Activated CD8-positive, alpha-beta memory T cell treated with anti-CD3 and anti-CD28 coated beads, Interleukin-2, amount 50 U/mL, for 24 hours (primary cell): Measurements from ENCODE around the gene RPS6KB1.
"Not testable (repeated sequence)": the region's sequence is repeated elsewhere in the genome, so short reads cannot be mapped to it uniquely, and the experiment has no call there.

Source experiments
- DNase-seq: peaks from one replicate; pipeline ENCODE4 v3.0.0-alpha.2; 2020; ENCODE audit errors: extremely low read depth

RPS6KB1 gene

DNA sequence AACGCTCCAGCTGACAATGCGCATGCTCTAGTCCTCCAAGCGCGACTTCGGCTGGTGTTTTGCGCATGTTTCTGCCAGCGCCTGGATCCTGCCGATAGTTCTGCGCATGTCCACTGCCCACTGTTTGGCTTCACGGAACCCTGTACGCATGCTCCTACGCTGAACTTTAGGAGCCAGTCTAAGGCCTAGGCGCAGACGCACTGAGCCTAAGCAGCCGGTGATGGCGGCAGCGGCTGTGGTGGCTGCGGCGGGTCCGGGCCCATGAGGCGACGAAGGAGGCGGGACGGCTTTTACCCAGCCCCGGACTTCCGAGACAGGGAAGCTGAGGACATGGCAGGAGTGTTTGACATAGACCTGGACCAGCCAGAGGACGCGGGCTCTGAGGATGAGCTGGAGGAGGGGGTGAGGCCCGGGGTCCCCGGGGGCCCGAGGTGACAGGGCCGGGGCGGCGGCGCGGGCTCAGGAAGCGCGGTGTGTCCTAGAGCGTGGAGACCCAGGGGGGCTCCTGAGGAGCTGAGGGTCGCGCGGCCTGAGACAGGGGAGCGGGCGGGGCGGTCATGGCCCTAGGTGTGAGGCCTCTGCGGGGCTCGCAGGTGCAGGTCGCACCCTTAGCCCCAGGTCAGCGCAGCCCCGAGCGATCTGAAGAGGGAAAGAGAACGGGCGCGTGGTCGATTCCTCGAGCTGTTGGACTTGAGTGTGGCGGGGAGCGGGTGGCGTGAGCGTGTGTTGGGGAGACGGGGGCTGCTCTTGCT lies at the start of gene RPS6KB1, which contains the start of gene TUBD1:
Gene RPS6KB1 (plus strand): TSS at position 198 of the 752 bp plus-strand sequence. CDS start 64 bp downstream, at position 262.
Gene TUBD1 (minus strand): TSS at position 20 of the 752 bp plus-strand sequence. CDS start 1,941 bp downstream, outside the sequence.
- peak; percentile 96 for DNase-seq

DNA sequence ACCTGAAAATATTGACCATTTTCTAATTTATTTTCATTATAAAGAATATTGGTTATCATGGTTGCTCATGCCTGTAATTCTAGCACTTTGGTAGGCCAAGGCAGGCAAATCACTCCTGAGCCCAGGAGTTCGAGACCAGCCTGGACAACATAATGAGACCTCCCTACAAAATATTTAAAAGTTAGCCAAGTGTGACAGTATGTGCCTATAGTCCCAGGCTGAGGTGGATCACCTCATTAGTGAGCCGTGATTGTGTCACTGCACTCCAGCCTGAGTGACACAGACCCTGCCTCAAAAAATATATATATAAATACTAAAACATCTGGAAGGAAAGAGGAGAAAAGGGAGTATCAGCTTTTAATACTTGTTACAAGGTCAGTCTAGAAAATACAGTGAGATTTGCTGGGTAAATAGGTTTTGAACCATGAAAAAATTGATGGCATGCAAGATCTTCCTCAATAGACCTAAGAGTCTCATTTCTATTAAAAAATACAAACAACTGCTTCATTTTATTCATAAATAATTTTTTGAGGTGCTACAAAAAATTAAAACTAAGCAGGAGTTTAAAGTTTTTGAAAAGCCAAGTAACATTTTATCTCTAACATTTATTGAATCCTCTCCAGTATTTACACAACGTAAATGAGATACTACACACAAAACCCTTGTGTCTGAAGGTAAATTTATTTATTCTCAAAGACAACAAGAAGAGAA lies 47.9 kb upstream of the RPS6KB1 start:
- DNase-seq, result no peak

DNA sequence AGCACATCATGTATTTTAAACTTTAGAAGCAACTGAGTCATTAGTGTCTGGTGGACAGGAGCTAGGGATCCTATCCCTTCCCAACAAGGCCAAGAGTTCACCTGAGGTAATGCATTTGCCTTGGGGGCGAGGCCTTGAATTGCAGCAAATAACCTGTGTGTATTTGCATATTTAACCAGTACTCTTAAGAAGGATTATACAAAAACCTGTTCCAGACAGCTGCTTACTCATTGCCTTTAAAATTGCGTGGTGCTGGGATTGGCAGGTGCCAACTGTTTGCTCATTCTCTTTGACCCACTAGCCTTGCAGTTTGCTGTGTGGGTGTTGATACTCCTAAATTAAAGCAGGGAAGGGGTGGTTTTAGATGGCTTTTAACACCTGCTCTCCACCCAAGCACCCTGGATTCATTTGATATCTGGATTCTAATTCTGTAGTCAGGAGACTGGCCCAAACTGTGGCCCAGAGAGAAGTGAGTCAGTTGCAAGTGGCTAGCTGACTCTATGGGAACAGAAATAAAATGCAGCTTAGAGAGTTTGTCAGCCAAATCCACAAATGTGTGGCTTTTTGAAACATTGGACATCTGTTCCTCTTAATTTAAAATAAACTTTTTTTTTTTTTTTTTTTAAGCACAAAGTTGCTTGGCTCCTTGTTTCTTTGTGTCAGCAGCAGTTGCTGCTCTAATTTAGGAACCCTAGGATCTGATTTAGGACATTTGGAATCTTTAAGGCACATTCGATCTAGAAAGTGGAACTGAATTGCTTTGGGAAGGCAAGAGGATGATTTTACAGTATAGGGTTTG lies 47.1 kb upstream of the RPS6KB1 start:
- DNase-seq, result no peak

DNA sequence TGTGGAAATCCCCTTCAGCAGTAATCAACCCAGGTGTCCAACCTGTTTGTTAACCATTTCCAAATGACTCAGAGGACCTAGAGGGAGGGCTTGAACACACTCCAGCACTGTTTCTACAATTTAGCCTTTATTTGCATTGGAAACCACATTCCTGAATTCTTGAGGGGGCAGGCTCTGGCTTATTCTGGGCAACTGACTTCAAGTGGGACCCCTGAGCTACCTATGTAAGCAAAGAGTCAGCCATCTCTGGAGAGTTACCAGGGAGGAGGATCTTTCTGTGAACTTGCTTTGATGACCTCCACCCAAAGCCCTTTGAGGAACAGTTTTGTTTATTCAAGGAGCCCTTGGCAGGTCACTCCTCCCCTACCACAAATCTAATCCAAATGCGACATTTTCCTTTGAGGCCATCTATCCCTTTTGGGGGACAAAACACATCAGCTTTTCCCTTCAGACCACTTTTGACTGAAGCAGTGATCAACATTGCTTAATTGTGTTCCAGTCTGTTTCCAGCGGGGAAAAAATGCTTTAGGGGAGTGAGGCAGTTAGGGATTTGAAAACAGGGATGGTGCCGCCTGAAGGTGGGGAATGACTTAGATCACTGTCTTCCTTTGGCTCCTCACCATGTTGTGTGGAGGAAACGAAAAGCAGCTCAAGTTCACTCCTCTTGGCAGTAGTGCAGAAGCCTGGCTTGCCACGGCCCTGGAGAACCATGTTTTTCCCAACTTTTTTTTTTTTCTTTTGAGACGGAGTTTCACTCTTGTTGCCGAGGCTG lies 46.3 kb upstream of the RPS6KB1 start:
- no peak for DNase-seq

DNA sequence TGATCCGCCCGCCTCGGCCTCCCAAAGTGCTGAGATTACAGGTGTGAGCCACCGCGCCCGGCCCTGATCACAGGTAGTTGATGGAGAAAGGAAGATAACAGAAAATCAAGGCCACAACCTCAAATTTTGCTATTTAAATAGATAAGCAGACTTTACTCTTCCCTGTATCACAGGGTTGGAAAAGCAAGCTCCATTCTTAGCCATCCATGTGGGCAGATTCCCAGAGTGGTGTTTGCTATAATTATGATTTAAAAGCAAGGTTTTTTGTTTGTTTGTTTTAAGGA lies 44.6 kb upstream of the RPS6KB1 start:
- DNase-seq, result no peak

DNA sequence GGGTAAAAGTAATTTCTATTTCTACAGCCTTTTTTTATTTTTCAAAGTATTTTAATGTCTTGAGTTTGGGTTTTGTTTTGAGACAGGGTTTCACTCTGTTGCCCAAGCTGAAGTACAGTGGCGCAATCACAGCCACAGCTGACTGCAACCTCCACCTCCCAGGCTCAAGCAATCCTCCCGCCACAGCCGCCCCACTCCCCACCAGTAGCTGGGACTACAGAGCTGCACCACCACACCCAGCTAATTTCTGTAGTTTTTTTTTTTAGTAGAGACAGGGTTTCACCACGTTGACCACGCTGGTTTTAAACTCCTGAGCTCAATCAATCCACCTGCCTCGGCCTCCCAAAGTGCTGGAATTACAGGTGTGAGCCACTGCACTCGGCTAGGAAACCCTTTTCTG lies 44.1 kb upstream of the RPS6KB1 start:
- no peak for DNase-seq

DNA sequence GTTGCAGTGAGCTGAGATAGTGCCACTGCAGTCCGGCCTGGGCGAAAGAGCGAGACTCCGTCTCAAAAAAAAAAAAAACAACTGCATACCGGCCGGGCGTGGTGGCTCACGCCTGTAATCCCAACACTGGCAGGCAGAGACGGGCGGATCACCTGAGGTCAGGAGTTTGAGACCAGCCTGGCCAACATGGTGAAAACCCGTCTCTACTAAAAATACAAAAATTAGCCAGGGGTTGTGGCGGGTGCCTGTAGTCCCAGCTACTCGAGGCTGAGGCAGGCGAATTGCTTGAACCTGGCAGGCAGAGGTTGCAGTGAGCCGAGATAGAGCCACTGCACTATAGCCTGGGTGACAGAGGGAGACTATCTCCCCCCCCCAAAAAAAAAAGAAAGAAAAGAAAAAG lies 42.6 kb upstream of the RPS6KB1 start:
- DNase-seq, result not testable (repeated sequence)

DNA sequence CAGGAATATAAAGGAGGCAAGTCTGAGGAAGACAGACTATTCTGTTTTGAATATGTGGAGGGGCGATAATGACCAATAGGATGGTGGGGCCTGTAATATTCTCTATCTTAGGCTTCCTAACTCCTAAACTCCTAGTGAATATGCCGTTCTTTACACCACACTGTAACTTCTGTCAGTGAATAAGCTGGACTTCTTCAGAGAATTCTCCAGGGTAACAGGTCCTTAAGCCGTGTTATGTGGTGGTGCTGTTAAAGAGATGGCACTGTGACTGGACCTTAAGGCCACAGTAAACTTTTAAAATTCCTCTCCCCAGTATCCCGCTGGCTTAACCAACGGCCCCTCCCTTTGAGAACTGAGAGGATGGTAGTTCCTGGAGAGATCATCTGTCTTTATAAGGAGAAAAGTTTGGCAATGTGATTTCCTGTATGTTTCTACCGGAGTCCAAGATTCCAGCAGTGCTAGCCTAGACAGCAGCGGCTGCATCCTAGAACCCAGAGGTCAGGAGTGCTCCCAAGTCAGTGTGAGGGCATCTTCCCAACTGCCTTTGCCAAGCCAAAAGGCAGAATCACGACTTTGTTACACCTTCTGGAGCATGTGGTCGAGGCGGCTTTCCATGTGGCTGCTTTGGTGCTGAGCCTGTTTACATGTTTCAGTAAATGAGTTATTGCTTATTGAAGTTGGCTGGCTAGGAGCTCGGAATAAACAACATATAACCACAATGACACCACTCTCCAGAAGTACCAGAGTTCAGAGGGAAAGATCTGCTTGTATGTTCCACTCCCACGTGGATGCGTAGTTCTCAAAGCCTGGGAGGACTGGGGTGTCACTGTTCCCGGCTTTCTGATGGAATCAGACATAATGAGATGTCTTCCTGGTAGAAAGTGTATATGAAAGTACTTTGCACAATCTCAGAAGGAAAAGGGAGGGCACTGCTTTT lies 41.2 kb upstream of the RPS6KB1 start:
- no peak for DNase-seq

DNA sequence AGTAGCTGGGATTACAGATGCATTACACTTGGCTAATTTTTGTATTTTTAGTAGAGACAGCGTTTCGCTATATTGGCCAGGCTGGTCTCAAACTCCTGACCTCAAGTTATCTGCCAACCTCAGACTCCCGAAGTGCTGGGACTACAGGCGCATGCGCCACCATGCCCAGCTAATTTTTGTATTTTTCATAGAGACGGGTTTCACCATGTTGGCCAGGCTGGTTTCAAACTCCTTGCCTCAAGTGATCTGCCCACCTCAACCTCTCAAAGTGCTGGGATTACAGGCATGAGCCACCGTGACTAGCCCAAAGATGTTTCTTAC lies 40.1 kb upstream of the RPS6KB1 start:
- not testable (repeated sequence) for DNase-seq

DNA sequence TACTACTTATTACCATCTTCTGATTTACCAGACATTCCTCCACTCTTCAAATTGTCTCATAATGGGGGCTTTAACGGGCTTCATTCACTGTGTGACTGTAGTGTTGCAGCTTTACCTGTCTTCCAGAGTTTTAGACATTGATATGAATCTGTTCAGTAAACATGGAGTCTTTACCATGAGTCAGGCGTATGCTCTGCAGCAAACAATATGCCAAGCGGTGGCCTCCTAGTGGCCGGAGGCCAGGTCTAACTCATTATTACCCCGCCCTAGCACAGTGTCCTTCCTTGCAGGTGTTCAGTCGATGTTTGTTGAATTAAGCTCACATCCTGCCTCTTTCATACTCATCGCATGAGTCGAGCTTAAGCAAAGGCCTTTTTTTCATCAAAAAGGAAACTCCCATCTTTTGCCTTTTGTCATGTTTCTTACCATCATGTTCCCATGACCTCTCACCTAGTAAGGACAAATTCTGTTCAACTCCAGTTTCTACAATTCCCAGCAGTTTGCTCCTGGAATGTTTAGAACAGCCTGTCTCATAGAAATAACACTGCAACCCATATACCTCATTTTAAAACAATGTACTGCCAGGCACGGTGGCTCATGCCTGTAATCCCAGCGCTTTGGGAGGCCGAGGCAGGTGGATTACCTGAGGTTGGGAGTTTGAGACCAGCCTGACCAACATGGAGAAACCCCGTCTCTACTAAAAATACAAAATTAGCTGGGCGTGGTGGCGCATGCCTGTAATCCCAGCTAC lies 39.6 kb upstream of the RPS6KB1 start:
- DNase-seq, result no peak

DNA sequence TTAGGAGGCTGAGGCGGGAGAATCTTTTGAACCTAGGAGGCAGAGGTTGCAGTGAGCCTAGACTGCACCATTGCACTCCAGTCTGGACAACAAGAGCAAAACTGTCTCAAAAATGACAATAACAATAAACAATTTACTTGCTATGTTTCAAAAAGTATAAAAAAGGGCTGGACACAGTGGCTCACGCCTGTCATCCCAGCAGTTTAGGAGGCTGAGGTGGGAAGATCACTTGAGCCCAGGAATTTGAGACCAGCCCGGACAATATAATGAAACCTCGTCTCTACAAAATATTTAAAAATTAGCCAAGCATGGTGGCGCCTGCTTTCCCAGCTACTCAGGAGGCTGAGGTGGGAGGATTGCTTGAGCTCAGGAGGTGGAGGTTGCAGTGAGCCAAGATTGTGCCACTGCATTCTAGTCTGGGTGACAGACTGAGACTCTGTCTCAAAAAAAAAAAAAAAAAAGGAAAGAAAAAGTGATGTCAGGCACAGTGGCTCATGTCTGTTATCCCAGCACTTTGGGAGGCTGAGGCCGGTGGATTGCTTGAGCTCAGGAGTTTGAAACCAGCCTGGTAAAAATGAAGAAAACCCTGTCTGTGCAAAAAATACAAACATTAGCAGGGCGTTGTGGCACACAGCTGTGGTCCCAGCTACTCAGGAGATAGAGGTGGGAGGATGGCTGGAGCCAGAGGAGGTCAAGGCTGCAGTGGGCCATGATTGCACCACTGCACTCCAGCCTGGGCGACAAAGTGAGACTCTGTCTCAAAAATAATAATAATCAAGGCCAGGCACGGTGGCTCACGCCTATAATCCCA lies 38.8 kb upstream of the RPS6KB1 start:
- DNase-seq, result not testable (repeated sequence)

DNA sequence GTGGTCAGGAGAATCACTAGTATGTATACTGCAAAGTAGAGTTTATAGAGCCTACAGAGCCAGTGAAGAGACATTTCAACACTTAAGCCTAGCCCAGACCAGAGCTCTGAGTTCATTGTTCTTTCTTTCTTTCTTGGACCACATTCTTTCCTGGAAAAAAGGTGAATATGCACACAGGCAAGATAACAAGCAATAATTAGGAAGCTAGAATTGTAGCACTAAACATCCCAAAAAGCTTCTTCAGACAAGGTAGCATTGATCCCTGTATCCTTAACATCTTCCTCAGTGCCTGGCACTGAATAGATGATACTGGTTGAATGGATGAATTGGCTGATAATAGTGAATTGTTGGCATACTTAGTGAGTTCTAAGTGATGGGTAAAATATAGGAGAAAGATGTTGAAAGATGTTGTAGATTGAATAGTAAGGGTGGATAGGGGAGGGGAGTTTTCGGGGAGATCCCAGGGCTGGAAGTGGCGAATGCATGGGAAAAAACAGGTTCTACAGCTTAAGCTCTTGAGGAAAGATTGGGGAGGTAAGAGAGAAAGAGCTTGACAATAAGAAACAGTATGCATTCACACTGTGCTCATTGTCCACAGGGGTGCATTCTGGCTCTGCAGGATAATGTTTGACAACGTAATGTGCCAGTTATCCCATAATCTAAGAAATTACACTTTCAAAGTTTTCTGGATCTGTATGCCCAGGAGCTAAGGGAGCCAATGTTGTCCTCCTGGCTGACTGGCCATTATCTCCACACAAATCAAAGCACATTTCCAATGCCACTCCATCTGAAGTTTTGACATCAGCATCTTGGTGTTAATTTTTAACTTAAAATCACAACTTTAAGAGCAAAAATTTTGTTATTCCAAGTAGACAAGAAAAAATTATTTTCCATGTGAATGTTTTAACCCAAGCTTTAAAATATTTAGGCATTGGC lies 35.8 kb upstream of the RPS6KB1 start:
- no peak for DNase-seq

DNA sequence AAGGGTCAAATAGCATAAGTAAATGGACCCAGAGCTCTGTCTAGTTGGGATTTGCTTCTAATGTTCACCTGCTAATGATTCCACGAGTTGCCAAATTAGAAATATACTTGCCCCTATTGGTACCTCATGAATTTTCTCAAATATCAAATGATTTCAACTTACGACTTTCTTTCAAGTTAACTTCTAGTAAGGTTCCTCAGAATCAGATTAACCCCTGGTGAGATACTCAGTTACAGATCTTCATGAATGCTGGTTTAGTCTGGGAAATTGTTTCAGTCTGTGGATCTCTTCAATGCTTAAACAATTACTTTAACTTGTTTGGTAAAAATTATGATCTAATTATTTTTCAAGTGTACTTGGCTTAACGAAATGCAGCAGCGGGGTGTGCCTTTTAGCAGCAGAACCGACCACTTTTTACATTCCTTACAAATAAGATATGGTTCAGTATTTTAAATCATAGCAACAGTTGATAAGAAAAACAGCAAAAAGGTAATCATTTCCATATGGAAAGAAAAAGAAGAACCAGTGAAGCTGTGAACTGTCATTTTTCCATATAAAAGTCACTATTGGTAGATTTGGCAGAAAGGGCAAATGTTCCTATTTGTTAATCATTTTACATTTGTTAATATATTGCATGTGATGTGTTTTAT lies 34.6 kb upstream of the RPS6KB1 start:
- no peak for DNase-seq

DNA sequence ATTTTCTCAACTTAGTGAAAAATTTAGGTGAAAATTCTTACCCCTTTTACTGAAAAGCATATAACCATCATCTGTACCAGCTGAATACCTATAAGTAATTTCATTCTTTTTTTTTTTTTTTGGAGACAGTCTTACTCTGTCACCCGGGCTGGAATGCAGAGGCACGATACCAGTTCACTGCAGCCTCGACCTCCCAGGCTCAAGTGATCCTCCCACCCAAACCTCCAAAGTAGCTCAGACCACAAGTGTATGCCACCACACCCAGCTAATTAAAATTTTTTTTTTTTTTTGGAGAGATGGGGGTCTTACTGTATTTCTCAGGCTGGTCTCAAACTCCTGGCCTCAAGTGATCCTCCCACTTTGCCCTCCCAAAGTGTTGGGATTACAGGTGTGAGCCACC lies 34.0 kb upstream of the RPS6KB1 start:
- DNase-seq, result no peak

DNA sequence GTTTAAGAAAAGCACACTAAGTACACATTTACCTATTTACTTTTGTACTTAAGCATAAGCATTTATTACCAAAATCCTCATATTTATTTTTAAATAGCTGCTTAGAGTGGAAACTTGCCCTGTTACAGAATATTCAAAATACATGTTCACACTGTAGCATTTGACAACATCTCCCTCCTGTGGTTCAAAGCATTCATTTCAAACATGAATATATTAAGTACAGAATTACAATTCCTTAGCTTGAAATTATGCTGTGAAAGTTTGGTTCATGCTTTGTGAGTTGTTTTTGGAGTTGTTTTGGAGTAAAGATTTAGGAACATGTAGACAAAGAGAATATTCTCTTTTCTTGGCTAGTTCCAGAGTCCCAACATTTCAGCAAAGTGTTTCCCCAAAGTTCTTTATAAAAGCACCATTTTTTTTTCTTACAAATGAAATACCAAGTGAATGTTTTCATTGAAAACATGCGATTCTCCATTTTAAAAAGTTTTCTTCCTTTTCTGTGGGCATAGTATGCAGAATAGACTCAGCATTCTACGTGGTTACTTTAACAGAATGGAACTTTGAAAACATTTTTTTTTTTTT lies 33.4 kb upstream of the RPS6KB1 start:
- no peak for DNase-seq

DNA sequence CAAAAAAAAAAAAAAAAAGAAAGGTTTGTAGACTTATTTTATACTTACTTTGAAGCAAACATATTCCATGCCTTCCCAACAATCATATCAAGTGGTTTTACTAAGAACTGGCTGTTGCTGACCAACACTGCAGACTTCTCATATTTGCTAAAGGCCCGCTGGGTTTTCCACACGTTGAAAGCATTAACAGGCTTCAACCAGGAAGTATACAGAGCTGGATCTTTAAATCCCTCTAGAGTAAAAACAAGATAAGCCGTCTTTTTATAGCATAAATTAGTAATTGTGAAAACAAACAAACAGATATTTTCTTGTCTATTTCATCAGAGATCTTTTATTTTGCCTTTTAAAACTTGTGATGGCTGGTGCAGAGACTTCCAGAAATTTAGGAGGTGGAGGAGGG lies 29.3 kb upstream of the RPS6KB1 start:
- DNase-seq, result no peak

DNA sequence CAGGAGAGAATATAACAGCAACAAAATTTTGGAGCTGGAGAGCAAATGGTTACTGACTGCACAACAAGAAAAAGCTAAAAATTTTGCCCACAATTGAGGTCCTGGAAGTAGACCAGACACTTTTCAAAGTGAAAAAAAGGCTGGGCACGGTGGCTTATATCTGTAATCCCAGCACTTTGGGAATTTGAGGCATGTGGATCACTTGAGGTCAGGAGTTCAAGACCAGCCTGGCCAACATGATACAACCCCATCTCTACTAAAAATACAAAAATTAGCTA lies 23.0 kb upstream of the RPS6KB1 start:
- no peak for DNase-seq

DNA sequence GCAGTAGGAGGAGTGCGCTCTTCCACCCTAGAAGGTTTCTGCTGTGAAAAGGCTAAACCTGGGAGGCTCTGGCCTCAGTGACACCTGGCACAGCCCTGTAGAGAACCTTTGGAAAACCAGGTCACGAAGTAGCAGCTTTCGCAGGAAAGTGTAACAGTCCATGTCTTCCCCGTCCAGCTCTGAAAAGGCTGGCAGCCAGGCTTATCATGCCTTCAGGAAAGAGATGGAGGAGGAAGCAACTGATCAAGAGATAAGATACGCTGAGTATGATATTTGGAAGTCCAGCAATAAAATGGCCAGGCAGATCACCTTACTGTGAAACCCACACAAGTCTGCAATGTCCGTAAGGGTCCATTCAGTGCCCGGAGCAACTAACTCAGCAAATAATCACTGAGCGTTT lies 22.4 kb upstream of the RPS6KB1 start:
- no peak for DNase-seq
